Measurements from ENCODE around the gene ADORA1. TPM values are rescaled to one million over a fixed set of nuclear protein-coding genes. Genes with fewer than 3 reads are reported as not detected.

The ADORA1 gene
- total RNA-seq, 3 donors from 2014 or later (not counting 1 experiment from before 2014, with no cell fraction given), result not detected

- TF ChIP-seq CTCF (IDR thresholded peaks at IDR 0.05), result no peak
- H3K36me3 ChIP-seq (ENCODE audit: control insufficient read depth, insufficient read depth, low read length), result no peaks in the 10 kb centered on the region
- Mint-ChIP-seq H3K36me3 (no peaks in the 10 kb centered on the region), H3K4me3 (no peak overlapping the region), H3K27me3 (ENCODE audit: low read depth in 2 of 2) (peaks cover 38 to 49% of the 10 kb centered on the region in 2 donors), H3K9me3 (no peaks in the 10 kb centered on the region), H3K27ac (no peak overlapping the region), H3K4me1 (peaks cover 0 to 8% of the 10 kb centered on the region in 2 donors)
- DNase-seq (no peak), ATAC-seq (no peak)
- WGBS (ENCODE audit: insufficient coverage), result 83% methylated on average over 3 of the region's 3 CpGs
- peaks cover 18% of the 10 kb centered on the region for H3K4me1 ChIP-seq (ENCODE audit: control insufficient read depth, insufficient read depth, low read length)
- peaks cover 6% of the 10 kb centered on the region for H3K27me3 ChIP-seq (ENCODE audit: control insufficient read depth, insufficient read depth, low read length)
- H3K4me3 ChIP-seq (ENCODE audit: low read length), result no peak overlapping the region
- intact Hi-C loops (cut with micrococcal nuclease), result no loop called here
- no peak overlapping the region for H3K27ac ChIP-seq (ENCODE audit: low read length)
- H3K9me3 ChIP-seq (ENCODE audit: control insufficient read depth, insufficient read depth, low read length), result no peaks in the 10 kb centered on the region
Observed at GRCh38 chr1:203130358-203130985, 2.9 kb downstream of the ADORA1 start.

- Mint-ChIP-seq H3K4me1 (peaks cover 5 to 17% of the 10 kb centered on the region in 2 donors), H3K36me3 (no peaks in the 10 kb centered on the region)
- H3K27ac ChIP-seq (ENCODE audit: low read length), result no peak overlapping the region
Observed at GRCh38 chr1:203131548-203132200, 4.1 kb downstream of the ADORA1 start.

GRCh38 chr1:203133970-203134725 is 6.6 kb downstream of the ADORA1 start:
- H3K27ac Mint-ChIP-seq, result no peak overlapping the region

More at GRCh38 chr1:203131548-203132200, 4.1 kb downstream of the ADORA1 start:
- WGBS (ENCODE audit: insufficient coverage), result 77% methylated on average over 9 of the region's 9 CpGs
- no peak for ATAC-seq
- no peak for DNase-seq
- intact Hi-C loops (cut with micrococcal nuclease), result no loop called here
- H3K36me3 ChIP-seq (ENCODE audit: control insufficient read depth, insufficient read depth, low read length), result no peaks in the 10 kb centered on the region
- TF ChIP-seq CTCF (IDR thresholded peaks at IDR 0.05), result no peak
- Mint-ChIP-seq H3K27ac (no peak overlapping the region), H3K9me3 (no peaks in the 10 kb centered on the region), H3K4me3 (no peak overlapping the region), H3K27me3 (ENCODE audit: low read depth in 2 of 2) (peaks cover 35 to 37% of the 10 kb centered on the region in 2 donors)
- H3K27me3 ChIP-seq (ENCODE audit: control insufficient read depth, insufficient read depth, low read length), result peaks cover 6% of the 10 kb centered on the region
- H3K4me3 ChIP-seq (ENCODE audit: low read length), result no peak overlapping the region
- no peaks in the 10 kb centered on the region for H3K9me3 ChIP-seq (ENCODE audit: control insufficient read depth, insufficient read depth, low read length)
- H3K4me1 ChIP-seq (ENCODE audit: control insufficient read depth, insufficient read depth, low read length), result peaks cover 24% of the 10 kb centered on the region

More at GRCh38 chr1:203133970-203134725, 6.6 kb downstream of the ADORA1 start:
- DNase-seq (no peak), ATAC-seq (no peak)
- Mint-ChIP-seq H3K27me3 (ENCODE audit: low read depth in 2 of 2) (peaks cover 13 to 24% of the 10 kb centered on the region in 2 donors), H3K4me1 (peaks cover 5 to 10% of the 10 kb centered on the region in 2 donors), H3K9me3 (no peaks in the 10 kb centered on the region), H3K4me3 (no peak overlapping the region), H3K36me3 (no peaks in the 10 kb centered on the region)
- Histone ChIP-seq H3K36me3 (ENCODE audit: control insufficient read depth, insufficient read depth, low read length) (no peaks in the 10 kb centered on the region), H3K4me1 (ENCODE audit: control insufficient read depth, insufficient read depth, low read length) (peaks cover 8% of the 10 kb centered on the region), H3K27ac (ENCODE audit: low read length) (no peak overlapping the region), H3K4me3 (ENCODE audit: low read length) (no peak overlapping the region), H3K27me3 (ENCODE audit: control insufficient read depth, insufficient read depth, low read length) (no peaks in the 10 kb centered on the region), H3K9me3 (ENCODE audit: control insufficient read depth, insufficient read depth, low read length) (no peaks in the 10 kb centered on the region)
- 84% methylated on average over 11 of the region's 12 CpGs for WGBS (ENCODE audit: insufficient coverage)
- intact Hi-C loops (cut with micrococcal nuclease), result no loop called here
- TF ChIP-seq CTCF (IDR thresholded peaks at IDR 0.05), result no peak
